Right hindlimb (tissue), 1 donor: ENCODE results near the gene ABR.
A peak's percentile ranks its signal among the peaks of the same experiment; 100 is the strongest.
"Not testable (repeated sequence)": the region's sequence is repeated elsewhere in the genome, so short reads cannot be mapped to it uniquely, and the experiment has no call there.

Source experiments
- DNase-seq: peaks from one replicate; pipeline ENCODE4 v3.0.0-alpha.2; 2018

Gene ABR

GRCh38 chr17:1069847-1070246 is 109.9 kb downstream of the ABR start:
- DNase-seq, result no peak

DNA sequence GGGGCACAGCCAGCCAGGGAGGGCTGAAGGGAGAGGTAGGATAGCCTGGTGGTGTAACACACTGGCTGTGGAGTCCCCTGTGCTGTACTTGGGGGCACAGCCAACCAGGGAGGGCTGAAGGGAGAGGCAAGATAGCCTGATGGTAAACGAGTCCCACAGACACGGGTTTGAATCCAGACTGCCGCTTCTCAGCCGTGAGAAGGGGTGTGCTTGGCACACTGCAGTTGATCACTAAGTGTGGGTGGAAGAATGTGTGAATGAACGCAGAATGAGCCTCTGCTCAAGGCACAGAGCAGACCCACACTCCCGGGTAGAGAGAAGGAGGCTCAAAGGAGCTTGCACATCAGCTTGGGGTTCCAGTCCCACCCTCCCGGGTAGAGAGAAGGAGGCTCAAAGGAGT is 111.4 kb downstream of the ABR start:
- DNase-seq, result no peak

- DNase-seq, result no peak
These were observed 112.4 kb downstream of the ABR start for GRCh38 chr17:1067282-1067956.

- not testable (repeated sequence) for DNase-seq
These were observed 114.4 kb downstream of the ABR start for GRCh38 chr17:1065416-1065815.

DNA sequence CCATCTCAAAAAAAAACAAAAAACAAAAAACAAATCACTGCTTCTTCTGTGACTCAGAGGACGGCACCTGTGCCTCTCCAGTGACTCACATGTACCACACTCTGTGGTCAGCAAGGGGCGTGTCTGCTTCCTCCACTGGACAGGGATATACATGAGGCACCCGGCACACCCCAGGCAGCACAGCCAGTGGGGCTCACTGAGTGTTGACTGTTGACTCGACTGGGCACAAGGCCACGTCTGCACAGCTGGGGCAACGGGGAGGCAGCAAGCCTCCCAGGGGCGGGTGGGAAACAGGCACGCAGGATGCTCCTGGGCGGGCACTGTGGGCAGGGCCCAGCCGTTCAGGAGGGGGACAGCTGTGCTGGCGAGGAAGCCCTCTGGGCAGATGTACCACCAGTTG is 118.8 kb downstream of the ABR start:
- DNase-seq, result peak; percentile 78

DNA sequence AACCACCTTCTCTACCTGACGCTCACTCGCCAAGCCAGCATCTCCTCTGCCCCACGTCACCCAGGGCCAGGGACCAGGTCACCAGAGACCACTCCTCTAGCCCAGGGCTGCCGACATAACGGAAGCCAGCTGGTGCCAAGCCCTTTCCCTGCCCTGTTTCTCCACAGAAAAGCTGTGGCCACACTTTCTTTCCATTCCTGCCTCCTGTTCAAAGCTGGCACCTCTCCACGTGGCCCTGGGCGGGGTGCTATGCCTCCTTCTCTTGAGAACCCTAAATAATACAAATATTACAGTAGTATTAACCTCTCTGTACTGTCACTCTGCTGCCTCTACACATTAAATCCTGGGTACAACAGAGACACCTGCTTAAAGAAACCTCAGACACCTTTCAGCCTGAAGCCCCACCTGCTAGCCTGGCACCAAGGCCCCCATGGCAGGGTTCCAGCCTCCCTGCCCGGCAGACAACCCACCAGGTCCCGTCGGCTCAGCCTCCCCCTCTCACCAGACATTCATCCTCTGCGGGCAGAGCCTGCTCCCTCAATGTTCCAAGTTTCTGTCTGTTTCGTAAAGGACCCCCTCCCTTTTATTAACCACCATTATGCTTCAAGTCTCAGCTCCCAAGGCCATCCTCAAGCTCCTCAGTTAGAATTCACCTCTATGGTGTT is 120.5 kb downstream of the ABR start:
- DNase-seq, result no peak

- DNase-seq, result peak; percentile 40
These were observed 121.2 kb downstream of the ABR start for GRCh38 chr17:1058423-1059130.

GRCh38 chr17:1056761-1057160 is 123.0 kb downstream of the ABR start:
- DNase-seq, result peak; percentile 22

DNA sequence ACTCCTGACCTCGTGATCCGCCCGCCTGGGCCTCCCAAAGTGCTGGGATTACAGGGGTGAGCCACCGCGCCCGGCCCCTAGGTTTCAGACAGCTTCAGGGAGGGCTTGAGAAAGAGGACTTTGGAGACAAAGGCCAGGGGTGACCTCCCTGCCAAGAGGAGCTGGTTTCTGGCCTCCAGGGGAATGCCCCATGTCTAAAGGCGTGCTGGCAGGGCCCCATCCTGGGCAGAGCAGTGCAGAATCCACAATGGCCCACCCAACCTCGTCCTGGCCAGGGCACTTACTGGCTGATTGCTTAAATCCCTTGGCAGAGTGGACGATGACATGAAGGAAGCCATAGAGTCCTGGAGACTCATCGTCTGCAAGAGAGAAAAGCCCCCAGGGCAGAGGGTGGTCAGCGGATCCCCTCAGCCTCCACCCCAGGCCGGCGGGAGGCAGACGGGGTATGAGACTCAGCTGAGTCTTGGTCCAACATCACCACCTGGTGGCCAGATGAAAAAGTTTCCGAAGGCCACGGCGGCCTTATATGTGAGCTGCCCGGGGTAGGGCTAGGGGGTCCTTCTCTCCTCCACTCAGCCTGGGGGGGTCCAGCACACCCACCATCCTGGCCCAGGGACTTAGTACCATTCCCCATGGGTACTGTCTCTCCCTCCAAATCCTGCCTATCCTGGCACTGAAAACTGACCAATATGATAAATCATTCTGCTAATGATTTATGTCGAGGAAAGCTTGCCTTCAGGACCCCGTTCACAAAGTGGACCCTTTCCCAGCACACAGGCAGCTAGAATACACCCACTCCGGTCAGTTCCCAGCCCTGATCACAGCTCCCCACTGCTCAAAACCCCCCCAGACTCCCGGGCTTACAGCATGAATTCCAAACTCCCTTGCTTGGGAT is 123.8 kb downstream of the ABR start:
- DNase-seq, result peak; percentile 78

DNA sequence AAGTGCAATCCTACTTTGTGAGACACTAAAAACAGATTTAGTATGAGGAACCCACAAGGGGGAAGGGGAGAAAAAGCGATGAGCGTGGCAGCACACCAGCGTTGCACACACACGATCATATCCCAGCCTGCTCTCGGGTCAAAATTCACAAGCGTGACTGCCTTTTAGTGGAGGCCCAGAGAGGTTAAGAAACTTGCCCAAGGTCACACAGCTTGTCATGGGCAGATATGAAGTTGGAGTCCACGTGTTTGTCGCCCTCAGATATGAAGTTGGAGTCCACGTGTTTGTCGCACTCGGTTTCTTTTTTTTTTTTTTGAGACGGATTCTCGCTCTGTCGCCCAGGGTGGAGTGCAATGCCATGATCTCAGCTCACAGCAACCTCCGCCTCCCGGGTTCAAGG is 124.5 kb downstream of the ABR start:
- no peak for DNase-seq

GRCh38 chr17:1054656-1055055 is 125.1 kb downstream of the ABR start:
- no peak for DNase-seq

- DNase-seq, result no peak
These were observed 126.0 kb downstream of the ABR start for GRCh38 chr17:1053661-1054360.

GRCh38 chr17:1050996-1051925 is 128.5 kb downstream of the ABR start:
- no peak for DNase-seq

DNA sequence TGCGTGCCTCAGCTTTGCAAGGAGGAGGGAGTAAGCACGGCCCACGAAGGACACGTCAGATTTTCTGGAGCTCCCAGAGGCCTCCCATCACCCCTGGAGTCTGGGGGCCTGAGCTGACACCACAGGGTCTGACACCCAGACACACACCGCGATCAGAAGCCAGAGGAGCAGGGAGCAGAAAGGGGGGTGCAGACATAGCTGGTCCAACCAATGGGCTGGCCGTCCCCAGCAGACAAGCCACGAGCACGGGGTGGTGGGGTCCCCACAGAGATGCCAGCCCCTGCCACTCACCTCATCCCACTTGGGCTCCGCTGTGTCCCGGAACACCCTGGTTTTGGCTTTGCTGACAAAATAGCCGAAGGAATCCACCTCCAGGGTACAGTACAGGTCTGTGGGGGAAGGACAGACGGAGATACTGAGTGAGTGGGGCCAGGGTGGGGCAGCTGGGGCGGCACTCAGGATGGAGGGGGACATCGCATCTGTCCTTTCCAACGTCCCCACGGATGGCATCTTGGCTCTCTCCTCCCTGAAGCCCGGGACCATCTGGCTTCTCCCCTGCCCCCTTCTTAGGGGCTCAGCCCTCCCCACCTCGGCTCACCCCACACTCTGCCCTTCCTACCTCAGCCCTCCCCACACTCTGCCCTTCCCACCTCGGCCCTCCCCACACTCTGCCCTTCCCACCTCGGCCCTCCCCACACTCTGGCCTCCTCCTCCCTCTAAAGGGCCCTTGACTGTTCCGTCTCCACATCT is 129.4 kb downstream of the ABR start:
- peak; percentile 24 for DNase-seq

DNA sequence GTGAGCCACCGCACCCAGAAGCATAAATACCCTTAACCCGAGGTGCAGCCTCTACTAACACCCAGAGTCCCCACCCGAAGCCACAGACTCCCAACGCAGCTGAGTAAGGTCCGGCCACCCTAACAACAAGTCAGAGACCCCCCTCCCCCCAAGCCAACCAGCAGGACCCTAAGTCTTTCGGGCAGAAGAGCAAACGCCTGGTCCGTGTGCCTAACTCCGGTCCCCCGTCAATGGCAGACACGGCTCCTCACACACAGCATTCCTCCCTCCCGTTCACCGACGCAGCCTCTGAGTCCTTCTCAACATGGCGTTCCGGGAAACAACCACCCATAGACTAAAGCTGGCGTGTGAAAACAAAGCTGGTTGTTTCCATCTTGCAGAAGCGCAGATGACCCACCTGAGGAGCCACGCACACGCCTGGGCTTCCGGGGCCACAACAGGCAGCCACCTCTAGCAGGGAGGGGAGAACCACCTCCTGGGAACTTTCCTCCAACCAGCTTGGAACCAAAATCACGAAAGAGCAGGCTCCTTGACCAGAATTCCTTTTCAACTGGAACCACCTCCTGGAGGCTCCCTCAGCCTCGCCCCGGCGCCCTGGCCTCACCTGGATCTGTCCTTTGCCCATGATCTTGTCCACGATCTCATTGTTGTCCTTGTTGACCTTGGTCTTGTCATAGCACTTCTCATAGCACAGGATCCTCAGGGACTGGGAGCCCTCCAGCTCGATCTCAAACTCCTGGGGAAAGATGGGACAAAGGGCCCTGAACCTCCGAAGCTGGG is 130.1 kb downstream of the ABR start:
- no peak for DNase-seq

- DNase-seq, result not testable (repeated sequence)
These were observed 131.2 kb downstream of the ABR start for GRCh38 chr17:1048516-1049115.

GRCh38 chr17:1047879-1048470 is 131.8 kb downstream of the ABR start:
- DNase-seq, result no peak

DNA sequence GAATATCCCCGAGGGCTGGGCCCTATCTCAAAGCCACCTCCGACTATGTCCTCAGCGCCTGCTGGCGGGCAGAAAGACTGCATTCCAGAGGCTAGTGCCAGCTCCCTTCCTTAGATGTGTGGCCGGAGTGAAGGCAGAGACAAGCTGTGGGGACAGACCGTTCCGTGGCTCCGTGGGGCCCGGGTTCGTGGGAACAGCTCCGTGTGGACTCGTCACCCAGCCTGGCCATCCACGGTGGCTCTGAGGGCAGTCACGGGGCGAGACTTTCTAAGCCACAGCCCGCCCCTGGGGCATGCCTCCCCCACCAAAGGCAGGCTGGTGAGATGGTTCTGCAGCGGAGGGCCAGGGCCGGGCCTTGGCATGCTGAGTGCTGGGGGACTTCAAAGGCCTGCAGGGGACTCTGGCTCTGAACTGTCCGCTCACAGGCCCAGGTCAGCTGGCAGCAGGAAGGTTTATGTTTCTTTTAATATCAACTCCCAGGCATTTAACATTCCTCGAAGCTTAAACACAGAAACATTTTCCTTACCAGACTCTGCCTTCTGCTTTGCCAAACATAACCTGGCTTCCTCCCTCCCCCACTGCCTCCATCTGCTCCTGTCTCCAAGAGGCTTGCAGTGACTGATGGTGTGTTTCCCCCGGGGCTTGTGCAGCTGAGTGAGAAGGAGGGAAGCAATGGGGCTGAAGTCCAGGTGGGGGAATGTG is 132.5 kb downstream of the ABR start:
- DNase-seq, result no peak
